ENCODE measurements around the gene NPR2. TPM values are rescaled to one million over a fixed set of nuclear protein-coding genes. Genes with fewer than 3 reads are reported as not detected.

NPR2 gene
- total RNA-seq, 1 experiment from 2014 or later: 40.5 TPM

DNA sequence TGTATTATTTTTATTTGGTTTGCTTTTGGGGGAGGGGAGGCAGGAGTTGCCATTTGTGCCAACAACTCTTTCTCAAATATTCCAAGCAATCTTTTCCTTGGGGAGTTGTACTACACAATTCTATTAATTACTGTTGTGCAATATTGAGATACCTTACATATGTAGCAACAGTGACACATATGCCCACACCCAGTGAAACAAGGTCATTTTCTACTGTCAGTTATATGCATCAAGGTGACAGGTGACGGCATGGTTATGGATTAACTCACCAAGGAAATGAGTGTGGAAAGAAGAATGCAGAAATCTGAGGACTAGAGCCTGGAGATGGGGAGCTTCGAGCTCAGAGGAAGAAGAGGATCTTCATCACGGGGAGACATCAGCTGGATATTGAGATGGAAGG, 19.4 kb upstream of the NPR2 start:
- BruUV-seq (replicated peaks): no TSS peak
- Mint-ChIP-seq H3K27me3 (ENCODE audit: insufficient read depth, unreplicated experiment) (no peaks in the 10 kb centered on the region), H3K36me3 (ENCODE audit: insufficient read depth, unreplicated experiment) (no peaks in the 10 kb centered on the region), H3K4me1 (ENCODE audit: low read depth, unreplicated experiment) (no peaks in the 10 kb centered on the region), H3K9me3 (ENCODE audit: unreplicated experiment) (no peaks in the 10 kb centered on the region), H3K27ac (ENCODE audit: unreplicated experiment) (no peak overlapping the region), H3K4me3 (ENCODE audit: unreplicated experiment) (no peak overlapping the region)
- intact Hi-C loops (cut with micrococcal nuclease; ENCODE audit: unreplicated experiment): no loop called here
- H3K4me1 ChIP-seq: peaks cover 16% of the 10 kb centered on the region
- H3K27me3 ChIP-seq (replicated peaks; ENCODE audit: control insufficient read depth, insufficient read depth, low read length): no peaks in the 10 kb centered on the region
- no peaks in the 10 kb centered on the region for H3K36me3 ChIP-seq (ENCODE audit: control insufficient read depth, insufficient read depth, low read length)
- TF ChIP-seq, protein P1, sequence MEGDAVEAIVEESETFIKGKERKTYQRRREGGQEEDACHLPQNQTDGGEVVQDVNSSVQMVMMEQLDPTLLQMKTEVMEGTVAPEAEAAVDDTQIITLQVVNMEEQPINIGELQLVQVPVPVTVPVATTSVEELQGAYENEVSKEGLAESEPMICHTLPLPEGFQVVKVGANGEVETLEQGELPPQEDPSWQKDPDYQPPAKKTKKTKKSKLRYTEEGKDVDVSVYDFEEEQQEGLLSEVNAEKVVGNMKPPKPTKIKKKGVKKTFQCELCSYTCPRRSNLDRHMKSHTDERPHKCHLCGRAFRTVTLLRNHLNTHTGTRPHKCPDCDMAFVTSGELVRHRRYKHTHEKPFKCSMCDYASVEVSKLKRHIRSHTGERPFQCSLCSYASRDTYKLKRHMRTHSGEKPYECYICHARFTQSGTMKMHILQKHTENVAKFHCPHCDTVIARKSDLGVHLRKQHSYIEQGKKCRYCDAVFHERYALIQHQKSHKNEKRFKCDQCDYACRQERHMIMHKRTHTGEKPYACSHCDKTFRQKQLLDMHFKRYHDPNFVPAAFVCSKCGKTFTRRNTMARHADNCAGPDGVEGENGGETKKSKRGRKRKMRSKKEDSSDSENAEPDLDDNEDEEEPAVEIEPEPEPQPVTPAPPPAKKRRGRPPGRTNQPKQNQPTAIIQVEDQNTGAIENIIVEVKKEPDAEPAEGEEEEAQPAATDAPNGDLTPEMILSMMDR (IDR thresholded peaks at IDR 0.05; ENCODE audit: insufficient read depth in 1 of 2, low read depth in 1 of 2, low read length in 1 of 2, severe bottlenecking in 1 of 2, unreplicated experiment in 1 of 2): no peak
- CTCF ChIA-PET: interaction anchor here (0.5 to 2.1 kb wide), 5 partner anchors 11 to 110 kb away, joined by 3 to 9 read pairs (median 4); no protein-coding TSS in a partner anchor
- H3K4me3 ChIP-seq (ENCODE audit: low read depth, low read length): no peak overlapping the region
- POLR2A ChIA-PET: interaction anchor here (1.2 kb wide), 1 partner anchor 25 kb away, joined by 3 read pairs; no protein-coding TSS in a partner anchor
- no peaks in the 10 kb centered on the region for H3K9me3 ChIP-seq
- DNase-seq: peak in 1 of 2 experiments; percentile 20

DNA sequence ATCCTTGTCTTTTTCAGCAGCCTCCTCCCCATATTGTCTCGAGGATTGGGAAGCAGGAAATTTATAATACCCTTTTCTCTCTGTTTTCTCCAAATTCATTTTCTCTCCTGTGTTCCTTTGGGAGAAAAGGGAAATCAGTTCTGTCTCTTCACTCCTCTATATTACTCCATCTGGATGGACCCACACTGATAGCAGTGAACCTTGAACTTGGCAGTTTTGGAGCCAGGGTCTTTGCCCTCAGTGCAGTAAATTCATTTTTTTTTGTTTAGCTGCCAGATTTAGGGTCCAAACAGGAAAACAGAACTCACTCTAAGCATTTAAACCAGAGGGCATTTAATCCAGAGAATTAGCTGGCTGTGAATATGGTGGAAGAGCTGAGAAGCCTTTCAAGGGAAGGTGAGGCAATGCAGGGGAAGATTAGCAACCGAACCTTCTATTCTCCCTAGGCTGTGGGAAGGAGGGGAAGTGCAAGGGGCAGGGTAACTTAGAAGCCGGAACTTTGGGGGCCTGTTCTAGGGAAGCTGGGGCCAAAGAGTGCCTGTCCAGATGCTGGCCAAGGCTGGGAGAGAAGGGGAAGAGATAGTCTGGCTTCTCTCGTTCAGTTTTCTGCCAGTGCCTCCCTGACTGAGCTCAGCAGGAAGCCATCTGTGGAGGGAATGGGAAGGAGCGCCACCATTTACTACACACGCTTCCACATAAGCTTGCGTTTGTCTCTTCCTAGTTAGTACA, 16.3 kb upstream of the NPR2 start:
- TF ChIP-seq, protein P1 (IDR thresholded peaks at IDR 0.05; ENCODE audit: insufficient read depth in 1 of 2, low read depth in 1 of 2, low read length in 1 of 2, severe bottlenecking in 1 of 2, unreplicated experiment in 1 of 2): no peak
- no peaks in the 10 kb centered on the region for H3K36me3 Mint-ChIP-seq (ENCODE audit: insufficient read depth, unreplicated experiment)
- H3K9me3 Mint-ChIP-seq (ENCODE audit: unreplicated experiment): no peaks in the 10 kb centered on the region
- no peaks in the 10 kb centered on the region for H3K27me3 ChIP-seq (replicated peaks; ENCODE audit: control insufficient read depth, insufficient read depth, low read length)
- ChIA-PET CTCF (interaction anchor here (0.6 to 1.0 kb wide), 2 partner anchors 15 to 19 kb away, joined by 3 to 4 read pairs; no protein-coding TSS in a partner anchor), POLR2A (no interaction called here)
- H3K27ac Mint-ChIP-seq (ENCODE audit: unreplicated experiment): no peak overlapping the region
- no peaks in the 10 kb centered on the region for H3K9me3 ChIP-seq
- H3K27me3 Mint-ChIP-seq (ENCODE audit: insufficient read depth, unreplicated experiment): no peaks in the 10 kb centered on the region
- DNase-seq: no peak
- peaks cover 16% of the 10 kb centered on the region for H3K4me1 ChIP-seq
- no peaks in the 10 kb centered on the region for H3K36me3 ChIP-seq (ENCODE audit: control insufficient read depth, insufficient read depth, low read length)
- H3K4me3 ChIP-seq (ENCODE audit: low read depth, low read length): no peak overlapping the region
- H3K4me3 Mint-ChIP-seq (ENCODE audit: unreplicated experiment): no peak overlapping the region
- H3K4me1 Mint-ChIP-seq (ENCODE audit: low read depth, unreplicated experiment): no peaks in the 10 kb centered on the region
- no TSS peak for BruUV-seq (replicated peaks)
- intact Hi-C loops (cut with micrococcal nuclease; ENCODE audit: unreplicated experiment): no loop called here

DNA sequence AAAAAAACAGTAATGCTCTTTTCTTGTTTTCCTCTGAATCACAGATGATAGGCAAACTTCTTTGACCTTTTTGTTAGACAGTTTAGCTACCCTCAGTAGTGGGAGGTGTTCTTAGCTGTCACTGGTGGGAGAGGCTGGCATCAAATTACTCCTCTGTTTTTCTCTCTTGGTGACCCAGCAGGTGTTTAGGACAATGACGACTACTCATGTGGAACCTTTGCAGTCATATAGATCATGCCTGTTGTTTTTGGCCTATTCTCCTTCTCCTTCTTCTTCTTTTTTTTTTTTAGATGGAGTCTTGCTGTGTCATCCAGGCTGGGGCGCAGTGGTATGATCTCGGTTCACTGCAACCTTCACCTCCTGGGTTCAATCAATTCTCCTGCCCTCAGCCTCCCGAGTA, 15.4 kb upstream of the NPR2 start:
- Mint-ChIP-seq H3K4me1 (ENCODE audit: low read depth, unreplicated experiment) (no peaks in the 10 kb centered on the region), H3K36me3 (ENCODE audit: insufficient read depth, unreplicated experiment) (no peaks in the 10 kb centered on the region), H3K9me3 (ENCODE audit: unreplicated experiment) (no peaks in the 10 kb centered on the region), H3K4me3 (ENCODE audit: unreplicated experiment) (no peak overlapping the region), H3K27me3 (ENCODE audit: insufficient read depth, unreplicated experiment) (no peaks in the 10 kb centered on the region), H3K27ac (ENCODE audit: unreplicated experiment) (no peak overlapping the region)
- TF ChIP-seq, protein P1 (IDR thresholded peaks at IDR 0.05; ENCODE audit: insufficient read depth in 1 of 2, low read depth in 1 of 2, low read length in 1 of 2, severe bottlenecking in 1 of 2, unreplicated experiment in 1 of 2): no peak
- Histone ChIP-seq H3K9me3 (no peaks in the 10 kb centered on the region), H3K4me3 (ENCODE audit: low read depth, low read length) (no peak overlapping the region), H3K4me1 (peaks cover 14% of the 10 kb centered on the region), H3K27me3 (replicated peaks; ENCODE audit: control insufficient read depth, insufficient read depth, low read length) (no peaks in the 10 kb centered on the region), H3K36me3 (ENCODE audit: control insufficient read depth, insufficient read depth, low read length) (no peaks in the 10 kb centered on the region)
- intact Hi-C loops (cut with micrococcal nuclease; ENCODE audit: unreplicated experiment): no loop called here
- no peak for DNase-seq
- ChIA-PET CTCF (interaction anchor here (0.6 to 0.7 kb wide), 2 partner anchors 20 to 1396 kb away, joined by 3 read pairs; no protein-coding TSS in a partner anchor), POLR2A (no interaction called here)
- no TSS peak for BruUV-seq (replicated peaks)

Measured in Caco-2 (cell line).